K562 (cell line): ENCODE measurements around the gene TESK1. TPM values are rescaled to one million over a fixed set of nuclear protein-coding genes. Genes with fewer than 3 reads are reported as not detected.
A peak's percentile ranks its signal among the peaks of the same experiment; 100 is the strongest.

Experiments used
- CHAMP1 ChIP-seq: fragments of 450-650 bp; IDR thresholded peaks from 2 replicates; pipeline ENCODE4 v1.6.1; 2016; ENCODE audit warnings: mild to moderate bottlenecking
- CREM ChIP-seq: IDR thresholded peaks from 2 replicates; pipeline ENCODE4 v1.6.1; 2014; ENCODE audit warnings: antibody characterized with exemption, low read depth
- DMBX1 ChIP-seq: fragments of 250-450 bp; sonication (Bioruptor Pico); IDR thresholded peaks from 2 replicates; pipeline ENCODE4 v1.8.0; 2022; ENCODE audit warnings: inconsistent platforms, mild to moderate bottlenecking, moderate library complexity, borderline replicate concordance
- ELF4 ChIP-seq: fragments of 450-650 bp; formaldehyde crosslinking; IDR thresholded peaks from 2 replicates; pipeline ENCODE4 v1.4.0; 2022; ENCODE audit warnings: missing genetic modification characterization
- HINFP ChIP-seq: fragments of 450-650 bp; conservative IDR thresholded peaks from 2 replicates; pipeline ENCODE4 v1.6.1; 2016; ENCODE audit warnings: missing genetic modification characterization, low read depth, mild to moderate bottlenecking, control low read depth, missing compliant biosample characterization
- HMG20A ChIP-seq: fragments of 450-650 bp; formaldehyde crosslinking; conservative IDR thresholded peaks from 2 replicates; pipeline ENCODE4 v1.4.0; 2020; ENCODE audit warnings: mild to moderate bottlenecking, mixed read lengths
- IRF1 ChIP-seq: sonication (generic); formaldehyde crosslinking; IDR thresholded peaks from 2 replicates; pipeline ENCODE4 v1.8.0; 2022; ENCODE audit warnings: missing genetic modification reagents, mild to moderate bottlenecking, borderline replicate concordance
- KLF16 ChIP-seq: IDR thresholded peaks from 2 replicates; pipeline ENCODE4 v1.6.1; 2016; ENCODE audit warnings: antibody characterized with exemption
- MCM3 ChIP-seq: fragments of 450-650 bp; IDR thresholded peaks from 2 replicates; pipeline ENCODE4 v1.6.1; 2016
- MIER1 ChIP-seq: fragments of 450-650 bp; IDR thresholded peaks from 2 replicates; pipeline ENCODE4 v1.6.1; 2016; ENCODE audit warnings: antibody characterized with exemption, mild to moderate bottlenecking, low read depth
- NCOA2 ChIP-seq, 2 experiments: fragments of 450-650 bp; IDR thresholded peaks; 2 replicates each; pipeline ENCODE4 v1.6.1; 2018; ENCODE audit warnings: mild to moderate bottlenecking in 2 of 2, moderate library complexity in 1 of 2; ENCODE audit not compliant: partially characterized antibody in 2 of 2
- NCOA6 ChIP-seq: fragments of 450-650 bp; IDR thresholded peaks from 2 replicates; pipeline ENCODE4 v1.6.1; 2017; ENCODE audit warnings: mild to moderate bottlenecking
- RAD21 ChIP-seq, 2 experiments: fragments of 250-450 bp in 1 of 2; fragments of 450-650 bp in 1 of 2; sonication (Bioruptor Pico) in 1 of 2; formaldehyde crosslinking in 1 of 2; IDR thresholded peaks in 1 of 2; conservative IDR thresholded peaks in 1 of 2; 2 replicates each; pipeline versions ENCODE4 v1.4.0 to v1.8.0; 2020 to 2022; ENCODE audit warnings: mild to moderate bottlenecking in 2 of 2, moderate library complexity in 1 of 2
- STAT5B ChIP-seq: fragments of 250-450 bp; sonication (Bioruptor Pico); IDR thresholded peaks from 2 replicates; pipeline ENCODE4 v1.8.0; 2021; ENCODE audit warnings: mild to moderate bottlenecking, inconsistent platforms
- TOE1 ChIP-seq, 2 experiments: fragments of 450-650 bp in 1 of 2; sonication (generic) in 1 of 2; formaldehyde crosslinking in 1 of 2; IDR thresholded peaks; 2 replicates each; pipeline versions ENCODE4 v1.7.1 to v1.8.0; 2016 to 2022; ENCODE audit warnings: borderline replicate concordance in 2 of 2, mild to moderate bottlenecking in 2 of 2, antibody characterized with exemption in 1 of 2, inconsistent platforms in 1 of 2, low read depth in 1 of 2, missing genetic modification reagents in 1 of 2, moderate library complexity in 1 of 2
- ZKSCAN3 ChIP-seq: fragments of 250-450 bp; sonication (Bioruptor Pico); IDR thresholded peaks from 2 replicates; pipeline ENCODE4 v1.4.0; 2020
- ZMIZ1 ChIP-seq, 2 experiments: fragments of 150-350 bp in 1 of 2; IDR thresholded peaks; 2 replicates each; pipeline ENCODE4 v1.6.1; 2012 to 2016; ENCODE audit warnings: low read depth in 2 of 2, low read length in 2 of 2, mild to moderate bottlenecking in 1 of 2, moderate library complexity in 1 of 2
- ZNF134 ChIP-seq: fragments of 250-450 bp; sonication (Bioruptor Pico); conservative IDR thresholded peaks from 2 replicates; pipeline ENCODE4 v1.4.0; 2020
- ZNF143 ChIP-seq: sonication (generic); formaldehyde crosslinking; IDR thresholded peaks from 2 replicates; pipeline ENCODE4 v1.9.0; 2022; ENCODE audit warnings: mild to moderate bottlenecking, missing genetic modification reagents
- ZNF274 ChIP-seq: IDR thresholded peaks from 2 replicates; pipeline ENCODE4 v1.6.1; 2011; ENCODE audit warnings: low read depth, mild to moderate bottlenecking, low read length, moderate library complexity, borderline replicate concordance
- ZSCAN32 ChIP-seq: fragments of 450-650 bp; formaldehyde crosslinking; IDR thresholded peaks from 2 replicates; pipeline ENCODE4 v1.4.0; 2020; ENCODE audit warnings: mild to moderate bottlenecking, moderate library complexity
- polyA plus RNA-seq, 8 experiments: library from polyadenylated mRNA; depleted of rRNA in 4 of 8; stranded (reverse) in 5 of 8; unstranded in 3 of 8; fragments of >200 nt; fragmentation: Nextera tagmentation in 2 of 8; fragmentation: Illumina TruSeq in 1 of 8; extraction: Ambion mirVana in 2 of 8; extraction: Trizol in 1 of 8; gene quantifications; 2 replicates each; pipeline versions ENCODE4 v1.2.1 to v1.2.3, GENCODE V29; 2011 to 2014; ENCODE audit warnings: inconsistent platforms in 1 of 8, missing spikeins in 1 of 8
- total RNA-seq, 7 experiments: library from RNA; depleted of rRNA in 6 of 7; stranded (reverse); fragments of >200 nt in 6 of 7; fragmentation: Illumina TruSeq in 2 of 7; extraction: Trizol in 2 of 7; gene quantifications; 2 replicates each; pipeline versions ENCODE4 v1.2.1 to v1.2.3, GENCODE V29; 2011 to 2021; ENCODE audit warnings: low replicate concordance in 1 of 7

Gene TESK1
- total and polyA plus RNA-seq, 9 of the 15 experiments (the other 6 are each of a cell fraction or from before 2014, with no cell fraction given), result 0.07 to 10.4 (median 4.1) TPM

GRCh38 chr9:35603986-35604577 lies 980 bp upstream of the TESK1 start (continued):
- TF ChIP-seq ELF4 (0 out of 2 replicates have a peak, but pooled peaks have one; percentile 35), IRF1 (CRISPR knock-in tag) (no peak), NCOA2 (IDR thresholded peaks at IDR 0.05; ENCODE audit: partially characterized antibody in 2 of 2) (no peak), STAT5B (CRISPR knock-in tag) (no peak), HMG20A (CRISPR knock-in tag) (no peak), ZKSCAN3 (CRISPR knock-in tag) (no peak), MIER1 (no peak), ZNF143 (CRISPR knock-in tag) (no peak), CREM (peak; percentile 80), ZNF274 (no peak), ZSCAN32 (CRISPR knock-in tag) (no peak), ZNF134 (CRISPR knock-in tag) (no peak), NCOA6 (no peak), HINFP (no peak), DMBX1 (CRISPR knock-in tag) (no peak), ZMIZ1 (IDR thresholded peaks at IDR 0.05; ENCODE audit: low read depth in 2 of 2, low read length in 2 of 2) (no peak), KLF16 (peak; percentile 45; the same call in 1 of the 2 replicates), MCM3 (no peak), CHAMP1 (peak; percentile 80), TOE1 (IDR thresholded peaks at IDR 0.05; ENCODE audit: borderline replicate concordance) (no peak), TOE1 (CRISPR knock-in tag; IDR thresholded peaks at IDR 0.05; ENCODE audit: borderline replicate concordance, low read depth) (no peak), RAD21 (CRISPR knock-in tag; conservative IDR thresholded peaks at IDR 0.05 in 1 of 2, IDR thresholded peaks at IDR 0.05 in 1 of 2) (peak; percentile 15 to 57)
